Right renal cortex interstitium (tissue), 3 donors: ENCODE measurements around the gene LBH. TPM values are rescaled to one million over a fixed set of nuclear protein-coding genes. Genes with fewer than 3 reads are reported as not detected.
"Not testable (repeated sequence)": the region's sequence is repeated elsewhere in the genome, so short reads cannot be mapped to it uniquely, and the experiment has no call there.

Experiments used
- DNase-seq, 3 donors: peaks; one replicate each; pipeline ENCODE4 v3.0.0-alpha.2; 2013; ENCODE audit warnings: low read depth in 3 of 3, low spot score in 2 of 3
- polyA plus RNA-seq, 3 donors: library from polyadenylated mRNA; unstranded; fragments of 120-200 nt; gene quantifications; one replicate each; pipeline ENCODE4 v1.2.1, GENCODE V29; 2013; ENCODE audit not compliant: insufficient read length in 3 of 3

LBH gene
- polyA plus RNA-seq, 3 donors, result 97.9 to 120 (median 106) TPM

DNA sequence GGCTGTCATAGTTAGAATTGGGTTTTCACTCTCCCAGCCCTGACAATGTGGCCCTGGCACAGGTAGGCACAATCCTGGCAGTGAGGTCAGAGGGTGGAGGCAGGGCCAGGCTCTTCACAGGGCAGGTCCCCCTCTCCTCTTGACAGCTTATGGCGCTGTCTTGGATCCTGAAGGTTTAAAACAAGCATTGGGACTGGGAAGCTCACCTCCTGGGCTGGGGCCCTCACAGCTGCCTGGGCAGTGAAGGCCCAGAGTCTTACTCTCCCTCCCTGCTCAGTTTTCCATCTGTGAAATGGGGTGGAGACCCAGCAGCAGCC, 23.3 kb downstream of the LBH start:
- DNase-seq, result no peak

GRCh38 chr2:30255026-30255425, 23.7 kb downstream of the LBH start:
- DNase-seq, result no peak

DNA sequence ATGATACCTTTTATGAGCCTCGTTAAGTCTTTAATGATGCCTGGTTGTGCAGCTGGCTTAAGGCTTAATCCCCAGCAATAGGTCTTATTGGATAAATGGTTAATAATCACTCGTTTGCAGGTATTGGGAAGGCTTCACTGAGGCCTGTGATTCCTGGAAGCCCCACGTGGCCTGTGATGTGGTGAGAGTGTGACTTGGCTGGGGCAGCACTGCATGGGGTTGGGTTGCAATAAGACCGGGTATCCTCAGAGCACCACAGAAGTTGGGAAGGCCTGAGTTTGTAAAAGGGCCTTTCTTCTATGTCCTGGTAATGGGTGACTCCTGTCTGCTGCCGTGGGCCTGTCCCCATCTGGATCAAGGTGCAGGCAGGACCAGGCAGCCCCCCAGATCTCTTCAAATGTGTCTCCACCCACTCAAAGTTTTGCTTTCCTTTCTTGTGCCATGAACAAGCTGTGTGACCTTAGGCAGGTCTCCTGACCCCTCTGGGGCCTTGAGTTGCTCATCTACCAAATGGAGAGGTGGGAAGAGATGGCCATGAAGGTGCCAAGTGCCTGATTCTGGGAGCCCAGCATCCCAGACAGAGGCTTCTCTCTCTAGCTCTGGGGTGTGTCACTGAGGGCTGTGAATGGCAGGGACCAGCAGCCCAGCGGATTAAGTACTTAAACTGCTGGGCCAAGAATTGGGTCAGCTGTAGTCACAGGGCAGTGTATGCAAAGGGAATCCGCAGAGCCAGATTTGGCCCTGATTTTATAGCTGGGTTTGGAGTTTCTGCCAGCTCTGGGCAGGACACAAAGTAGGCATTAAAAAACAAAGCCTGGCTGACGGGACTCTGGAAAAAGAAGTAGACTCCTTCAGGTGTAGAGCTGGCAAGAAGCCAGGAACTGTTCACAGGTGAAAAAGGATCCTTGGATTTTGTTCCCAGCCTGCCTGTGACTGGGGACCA, 24.4 kb downstream of the LBH start:
- no peak for DNase-seq

- DNase-seq, result no peak
Measured at GRCh38 chr2:30257266-30258214, 26.2 kb downstream of the LBH start.

- DNase-seq, result no peak
Measured at GRCh38 chr2:30259071-30259470, 27.7 kb downstream of the LBH start.

GRCh38 chr2:30259827-30260679, 28.7 kb downstream of the LBH start:
- DNase-seq, result no peak

DNA sequence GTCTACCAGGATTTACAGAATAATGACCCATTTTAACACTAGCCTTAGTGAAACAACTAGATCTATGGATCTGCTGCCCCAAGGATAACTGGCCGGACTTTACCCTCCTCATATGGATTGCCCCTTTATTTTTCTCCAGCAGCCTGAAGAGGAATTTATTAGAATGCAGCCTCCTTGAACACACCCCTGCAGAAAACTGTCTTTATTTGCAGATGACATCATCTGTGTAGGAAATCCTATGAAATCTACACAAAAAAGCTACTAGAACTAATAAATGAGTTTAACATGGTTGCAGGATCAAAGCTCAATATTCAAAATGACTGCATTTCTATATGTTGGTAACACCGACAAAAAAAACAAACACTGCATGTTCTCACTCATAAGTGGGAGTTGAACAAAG, 29.6 kb downstream of the LBH start:
- no peak for DNase-seq

DNA sequence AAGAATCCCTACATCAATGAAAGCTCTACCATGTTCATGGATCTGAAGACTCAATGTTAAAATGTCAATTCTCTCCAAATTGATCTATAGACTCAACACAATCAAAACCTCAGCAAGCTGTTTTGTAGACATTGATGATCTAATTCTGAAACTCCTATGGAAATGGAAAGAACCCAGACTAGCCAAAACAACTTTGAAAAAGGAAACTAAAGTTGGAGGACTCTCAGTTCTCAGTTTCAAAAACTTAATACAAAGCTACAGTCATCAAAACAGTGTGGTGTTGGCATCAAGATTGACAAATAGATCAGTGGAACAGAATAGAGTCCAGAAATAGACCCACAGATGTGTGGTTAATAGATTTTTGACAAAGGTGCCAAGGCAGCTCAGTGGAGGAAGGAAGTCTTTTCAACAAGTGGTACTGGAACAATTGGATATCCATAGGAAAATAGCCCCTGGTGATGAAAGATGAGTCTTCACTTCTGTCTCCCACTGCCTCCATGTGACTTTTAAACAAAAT, 30.4 kb downstream of the LBH start:
- DNase-seq, result no peak

DNA sequence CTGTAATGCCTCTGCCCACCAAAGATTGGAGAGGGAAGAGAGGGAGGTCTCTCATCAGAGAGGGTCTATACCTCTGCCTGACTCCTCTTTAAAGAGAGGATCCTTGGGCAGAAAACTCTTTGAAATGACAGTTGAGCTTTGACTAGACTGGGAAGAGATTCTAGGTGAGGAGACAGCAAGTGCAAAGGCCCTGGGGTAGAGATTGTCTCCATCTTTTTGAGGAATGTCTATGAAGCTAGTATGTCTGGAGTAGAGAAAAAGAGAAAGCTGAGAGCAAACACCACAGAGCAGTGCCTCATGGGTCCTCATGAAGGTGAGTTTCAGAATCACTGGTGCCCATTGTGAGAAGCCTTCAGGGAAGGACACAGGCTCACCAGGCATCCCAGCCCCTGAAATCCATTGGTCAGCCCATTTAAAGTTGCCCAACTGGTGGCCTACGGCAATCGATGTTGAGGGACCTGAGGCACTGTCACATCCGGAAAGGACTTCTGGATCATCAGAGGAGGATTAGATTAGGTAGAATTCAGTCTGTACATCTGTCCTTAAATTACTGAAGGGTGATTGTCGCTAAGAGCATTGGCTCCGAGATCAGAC, 31.5 kb downstream of the LBH start:
- no peak for DNase-seq

GRCh38 chr2:30264274-30264673, 32.9 kb downstream of the LBH start:
- no peak for DNase-seq

DNA sequence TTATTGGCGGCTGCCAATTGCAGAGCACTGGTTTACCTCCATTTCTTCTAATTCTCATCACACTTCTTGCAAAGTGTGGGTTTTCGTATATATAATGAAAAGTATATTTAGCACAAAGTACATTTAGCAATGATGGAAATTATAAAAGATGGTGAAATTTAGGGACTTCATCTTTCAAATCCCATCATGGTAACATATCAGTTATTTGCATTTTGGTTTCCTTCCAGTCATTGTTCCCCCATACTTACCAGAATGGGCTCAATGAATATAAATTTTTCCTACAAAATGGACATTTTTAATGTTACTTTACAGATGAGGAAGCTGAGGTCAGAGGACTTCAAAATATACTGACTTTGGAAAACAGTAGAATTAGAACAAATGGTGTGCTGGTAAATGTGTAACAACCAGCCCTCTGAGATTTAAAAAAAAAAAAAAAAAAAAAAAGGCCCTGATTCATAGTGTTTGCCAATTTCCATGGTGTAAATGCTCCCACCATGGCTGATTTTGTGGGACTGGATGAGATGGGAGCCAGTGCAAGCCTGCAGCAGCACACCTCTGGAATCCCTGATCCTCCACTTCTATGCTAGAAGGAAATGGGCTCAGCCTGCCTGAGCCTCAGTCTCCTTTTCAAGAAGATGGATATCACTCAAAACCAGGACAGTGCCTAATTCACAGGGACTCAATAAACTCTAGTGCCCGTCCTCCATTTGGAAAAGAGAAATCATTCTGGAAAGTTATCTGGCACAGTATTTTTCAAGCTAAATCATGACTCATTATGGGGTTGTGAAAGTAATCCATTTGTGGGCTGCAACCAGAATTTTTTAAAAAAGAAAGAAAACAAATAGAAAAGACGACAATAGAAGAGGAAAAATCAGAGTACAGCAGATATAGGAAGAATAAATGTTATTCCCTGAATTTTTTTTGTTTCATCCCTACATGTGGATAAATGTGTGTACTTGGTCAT, 34.0 kb downstream of the LBH start:
- no peak for DNase-seq

- DNase-seq, result no peak
Measured at GRCh38 chr2:30266051-30266621, 34.8 kb downstream of the LBH start.

- DNase-seq, result no peak
Measured at GRCh38 chr2:30266705-30267104, 35.4 kb downstream of the LBH start.

DNA sequence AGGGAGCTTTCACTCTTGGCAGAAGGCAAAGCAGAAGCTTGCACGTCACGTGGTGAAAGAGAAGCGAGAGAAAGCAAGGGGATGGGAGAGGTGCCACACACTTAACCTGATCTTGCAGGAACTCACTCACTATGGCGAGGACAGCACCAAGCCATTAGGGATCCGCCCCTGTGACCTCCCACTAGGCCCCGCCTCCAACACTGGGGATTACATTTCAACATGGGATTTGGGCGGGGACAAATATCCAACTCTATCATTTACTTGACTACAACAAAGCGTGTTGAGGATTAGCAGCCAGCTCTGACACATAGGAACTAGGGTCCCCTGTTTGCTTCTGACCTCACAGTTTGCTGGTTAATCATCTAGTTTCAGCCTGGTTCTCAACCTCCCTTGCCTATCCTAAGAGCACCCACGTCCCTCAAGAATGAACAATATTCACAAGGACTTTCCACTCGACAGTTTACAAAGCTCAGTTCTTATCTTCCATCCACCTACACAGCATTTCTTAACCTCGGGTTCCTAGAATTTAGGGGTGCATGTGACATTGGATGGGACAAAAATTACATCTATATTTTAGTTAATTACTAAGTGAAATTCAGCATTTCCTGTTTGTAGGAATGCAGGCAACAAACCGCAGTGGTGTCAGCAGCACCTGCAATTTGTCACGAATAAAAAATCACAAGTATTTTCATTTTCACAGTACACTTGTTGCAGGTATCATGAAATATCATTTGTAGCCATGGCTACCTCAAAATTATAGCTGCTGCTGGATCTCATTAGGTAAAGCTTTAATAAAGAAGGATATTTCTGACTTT, 36.0 kb downstream of the LBH start:
- no peak for DNase-seq

- no peak for DNase-seq
Measured at GRCh38 chr2:30268296-30268871, 37.0 kb downstream of the LBH start.

DNA sequence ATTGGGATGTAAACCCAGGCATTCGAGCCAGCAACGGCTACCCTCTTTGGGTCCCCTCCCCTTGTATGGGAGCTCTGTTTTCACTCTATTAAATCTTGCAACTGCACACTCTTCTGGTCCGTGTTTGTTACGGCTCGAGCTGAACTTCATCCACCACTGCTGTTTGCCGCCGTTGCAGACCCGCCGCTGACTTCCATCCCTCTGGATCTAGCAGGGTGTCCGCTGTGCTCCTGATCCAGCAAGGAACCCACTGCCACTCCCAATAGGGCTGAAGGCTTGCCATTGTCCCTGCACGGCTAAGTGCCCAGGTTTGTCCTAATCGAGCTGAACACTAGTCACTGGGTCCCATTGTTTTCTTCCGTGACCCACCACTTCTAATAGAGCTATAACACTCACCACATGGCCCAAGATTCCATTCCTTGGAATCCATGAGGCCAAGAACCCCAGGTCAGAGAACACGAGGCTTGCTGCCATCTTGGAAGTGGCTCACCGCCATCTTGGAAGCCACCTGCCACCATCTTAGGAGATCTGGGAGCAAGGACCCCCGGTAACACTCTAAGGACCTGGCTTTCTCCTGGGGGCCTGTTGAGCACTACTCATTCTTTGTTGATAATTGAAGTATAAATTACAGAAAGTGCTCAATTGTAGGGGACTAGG, 37.9 kb downstream of the LBH start:
- DNase-seq, result not testable (repeated sequence)

DNA sequence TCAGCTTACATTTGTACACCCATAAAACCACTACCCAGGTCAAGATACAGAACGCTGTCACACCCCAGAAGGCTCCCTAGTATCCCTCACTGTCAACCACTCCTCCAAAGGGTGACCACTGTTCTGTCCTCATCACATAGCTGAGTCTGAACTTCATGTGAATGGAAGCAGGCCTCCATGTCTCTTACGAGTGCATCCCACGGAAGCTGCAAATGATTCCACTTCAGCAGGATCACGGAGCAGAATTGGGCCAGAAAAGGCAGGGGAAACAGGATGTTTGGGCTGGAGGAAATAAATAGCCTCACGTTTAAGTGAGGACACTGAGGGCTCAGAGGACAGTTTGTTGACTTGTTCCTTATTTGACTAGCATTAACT, 38.4 kb downstream of the LBH start:
- DNase-seq, result no peak
